AG09309 (cell line): ENCODE results near the gene TRMT11.
"Not testable (repeated sequence)": the region's sequence is repeated elsewhere in the genome, so short reads cannot be mapped to it uniquely, and the experiment has no call there.

Source experiments
- DNase-seq: peaks from one replicate; pipeline ENCODE4 v3.0.0-alpha.2; 2010; ENCODE audit warnings: low read depth
- H3K4me3 ChIP-seq: 2 replicates; pipeline ENCODE4 v1.5.1; 2011; ENCODE audit warnings: mild to moderate bottlenecking, low read depth, low read length, moderate library complexity; ENCODE audit not compliant: control insufficient read depth
- CTCF ChIP-seq: IDR thresholded peaks from 2 replicates; pipeline ENCODE4 v1.5.1; 2011; ENCODE audit warnings: mild to moderate bottlenecking, low read depth, low read length, inconsistent platforms; ENCODE audit not compliant: insufficient read depth, control insufficient read depth; ENCODE audit errors: missing control alignments

Gene TRMT11

GRCh38 chr6:126055449-126055848 is 69.1 kb downstream of the TRMT11 start:
- no peak overlapping the region for H3K4me3 ChIP-seq
- TF ChIP-seq CTCF = no peak
- DNase-seq = no peak

GRCh38 chr6:126056355-126057004 is 70.1 kb downstream of the TRMT11 start:
- DNase-seq = no peak
- no peak for TF ChIP-seq CTCF
- H3K4me3 ChIP-seq = no peak overlapping the region

GRCh38 chr6:126058085-126058484 is 71.7 kb downstream of the TRMT11 start:
- H3K4me3 ChIP-seq, DNase-seq: not testable (repeated sequence)

GRCh38 chr6:126060400-126060799 is 74.1 kb downstream of the TRMT11 start:
- DNase-seq = no peak
- no peak overlapping the region for H3K4me3 ChIP-seq
- TF ChIP-seq CTCF = no peak

- no peak overlapping the region for H3K4me3 ChIP-seq
- no peak for DNase-seq
- TF ChIP-seq CTCF = no peak
These were observed 77.3 kb downstream of the TRMT11 start for GRCh38 chr6:126063512-126064146.

GRCh38 chr6:126064257-126064747 is 78.0 kb downstream of the TRMT11 start:
- no peak for DNase-seq
- no peak for TF ChIP-seq CTCF
- H3K4me3 ChIP-seq = no peak overlapping the region

- no peak for TF ChIP-seq CTCF
- no peak for DNase-seq
These were observed 78.5 kb downstream of the TRMT11 start for GRCh38 chr6:126064748-126065401.

More at GRCh38 chr6:126064748-126065401, 78.5 kb downstream of the TRMT11 start:
- H3K4me3 ChIP-seq = no peak overlapping the region
